Hypothalamus (tissue), 51 donors: ENCODE measurements around the gene HCN1.
"Not testable (repeated sequence)": the region's sequence is repeated elsewhere in the genome, so short reads cannot be mapped to it uniquely, and the experiment has no call there.

Experiments used
- DNase-seq, 51 donors: peaks; one replicate each; lab custom pipeline; 2025; lab: John Stamatoyannopoulos, UW

HCN1 gene

GRCh38 chr5:45437752-45438151 lies 258.4 kb downstream of the HCN1 start:
- no peak for DNase-seq

- DNase-seq, result no peak
Observed at GRCh38 chr5:45417285-45417998, 278.7 kb downstream of the HCN1 start.

GRCh38 chr5:45414620-45415573 lies 281.3 kb downstream of the HCN1 start:
- no peak for DNase-seq

- no peak for DNase-seq
Observed at GRCh38 chr5:45411971-45412612, 284.1 kb downstream of the HCN1 start.

- no peak for DNase-seq
Observed at GRCh38 chr5:45410304-45410995, 285.7 kb downstream of the HCN1 start.

- no peak for DNase-seq
Observed at GRCh38 chr5:45408067-45408466, 288.1 kb downstream of the HCN1 start.

- DNase-seq, result no peak
Observed at GRCh38 chr5:45402804-45403455, 293.2 kb downstream of the HCN1 start.

- no peak for DNase-seq
Observed at GRCh38 chr5:45399041-45399440, 297.1 kb downstream of the HCN1 start.

GRCh38 chr5:45385321-45386058 lies 310.7 kb downstream of the HCN1 start:
- DNase-seq, result no peak

- DNase-seq, result no peak
Observed at GRCh38 chr5:45383985-45384384, 312.2 kb downstream of the HCN1 start.

- no peak for DNase-seq
Observed at GRCh38 chr5:45382583-45382982, 313.6 kb downstream of the HCN1 start.

- DNase-seq, result no peak
Observed at GRCh38 chr5:45376417-45376816, 319.8 kb downstream of the HCN1 start.

- no peak for DNase-seq
Observed at GRCh38 chr5:45372629-45373028, 323.6 kb downstream of the HCN1 start.

- not testable (repeated sequence) for DNase-seq
Observed at GRCh38 chr5:45371423-45371822, 324.8 kb downstream of the HCN1 start.

GRCh38 chr5:45355189-45355992 lies 340.8 kb downstream of the HCN1 start:
- no peak for DNase-seq

GRCh38 chr5:45336464-45336863 lies 359.7 kb downstream of the HCN1 start:
- DNase-seq, result no peak

- DNase-seq, result no peak
Observed at GRCh38 chr5:45335978-45336377, 360.2 kb downstream of the HCN1 start.

- DNase-seq, result no peak
Observed at GRCh38 chr5:45335346-45335745, 360.8 kb downstream of the HCN1 start.

GRCh38 chr5:45334939-45335338 lies 361.2 kb downstream of the HCN1 start:
- DNase-seq, result no peak
